ENCODE data around the gene LRGUK.

Gene LRGUK

DNA sequence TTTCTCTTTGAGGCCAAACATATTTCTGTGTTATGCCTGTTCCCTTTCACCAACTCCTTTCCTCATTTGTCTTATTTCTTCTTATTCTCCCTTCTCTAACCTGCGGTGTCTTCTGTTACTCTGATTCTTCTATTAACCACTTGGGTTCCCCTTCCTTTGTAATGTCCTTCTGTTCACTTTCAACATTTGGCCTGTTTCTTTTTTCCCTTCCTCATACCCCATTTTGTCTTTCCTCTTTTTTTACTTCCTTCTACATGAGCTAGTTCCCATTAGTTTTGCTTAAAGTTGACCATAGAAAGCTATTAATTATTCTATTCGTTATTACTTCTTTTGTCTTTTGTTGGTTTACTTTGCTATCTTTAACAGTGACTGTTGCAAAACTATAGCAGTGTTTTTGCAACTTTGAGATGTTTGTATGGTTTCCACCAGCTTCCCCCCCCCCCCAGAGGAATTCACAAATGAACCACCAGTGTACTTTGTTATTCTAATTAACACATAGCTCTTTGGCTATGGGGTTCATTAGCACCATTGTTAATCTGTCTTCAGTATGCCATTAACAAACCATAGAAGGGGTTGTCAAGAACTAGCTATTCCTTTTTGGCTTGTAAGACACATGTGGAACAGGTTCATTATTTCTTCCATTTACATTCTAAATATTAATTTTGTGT lies 2.9 kb downstream of the LRGUK start:
- DNase-seq, result no peak

DNA sequence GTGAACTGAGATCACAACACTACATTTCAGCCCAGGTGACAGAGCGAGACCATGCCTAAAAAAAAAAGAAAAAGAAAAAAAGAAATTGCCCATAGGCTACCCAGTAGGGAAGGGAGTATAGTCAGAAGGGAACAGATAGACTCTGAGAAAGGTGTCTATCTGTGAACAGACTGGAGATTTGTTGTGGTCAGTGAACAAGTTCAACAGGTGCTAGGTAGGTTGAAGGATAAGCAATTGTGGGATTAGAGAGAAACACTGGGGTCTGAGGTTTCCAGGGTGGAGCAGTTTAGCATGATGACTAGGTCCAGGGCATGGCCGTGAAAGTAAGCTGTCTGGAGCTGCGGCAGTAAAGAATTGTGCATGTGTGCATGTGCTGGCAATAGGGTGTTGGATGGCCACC lies 6.9 kb downstream of the LRGUK start:
- DNase-seq, result no peak

DNA sequence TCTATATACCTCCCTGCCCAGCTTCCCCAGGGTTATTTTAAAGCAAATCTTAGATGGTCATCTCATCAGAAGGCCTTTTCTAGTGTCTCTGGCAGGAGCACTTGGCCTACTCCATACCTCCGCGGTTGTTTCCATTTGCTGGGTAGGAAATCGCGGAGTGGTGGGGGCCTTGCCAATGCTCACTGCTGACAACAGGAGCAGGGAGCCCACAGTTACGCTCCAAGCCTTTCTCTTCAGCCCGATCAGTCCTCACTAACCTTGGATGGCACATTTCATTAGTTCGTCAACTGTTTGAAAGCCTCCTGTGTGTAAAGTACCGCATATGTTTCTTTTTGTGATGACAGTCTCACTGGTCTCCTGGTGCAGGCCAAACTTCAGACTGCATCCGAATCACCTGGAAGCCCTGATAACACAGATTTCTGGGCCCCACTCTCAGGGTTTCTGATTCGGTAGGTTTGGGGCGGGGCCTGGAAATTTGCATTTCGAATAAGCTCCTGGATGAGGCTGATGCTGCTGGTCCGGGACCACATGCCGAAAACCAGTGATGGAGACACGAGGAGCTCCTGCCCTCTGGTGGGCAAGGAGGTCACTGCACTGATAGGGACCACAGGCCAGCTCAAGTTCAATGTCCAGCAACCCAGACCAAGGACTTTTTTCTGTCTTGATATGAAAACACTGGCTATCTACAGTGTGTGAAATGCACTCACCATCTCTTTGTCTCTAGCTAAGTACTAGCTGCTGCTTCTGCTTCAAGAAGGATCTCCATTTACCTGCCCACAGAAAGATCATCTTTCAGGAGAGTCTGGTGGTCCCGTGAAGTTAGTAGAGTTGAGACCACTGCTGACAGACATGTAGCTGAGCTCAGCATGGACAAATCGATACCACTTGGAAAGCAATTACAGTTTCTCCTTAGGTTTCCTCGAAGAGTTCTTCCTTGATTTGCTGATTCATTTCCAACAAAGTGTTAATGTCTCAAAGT lies 14.0 kb downstream of the LRGUK start:
- DNase-seq, result no peak

DNA sequence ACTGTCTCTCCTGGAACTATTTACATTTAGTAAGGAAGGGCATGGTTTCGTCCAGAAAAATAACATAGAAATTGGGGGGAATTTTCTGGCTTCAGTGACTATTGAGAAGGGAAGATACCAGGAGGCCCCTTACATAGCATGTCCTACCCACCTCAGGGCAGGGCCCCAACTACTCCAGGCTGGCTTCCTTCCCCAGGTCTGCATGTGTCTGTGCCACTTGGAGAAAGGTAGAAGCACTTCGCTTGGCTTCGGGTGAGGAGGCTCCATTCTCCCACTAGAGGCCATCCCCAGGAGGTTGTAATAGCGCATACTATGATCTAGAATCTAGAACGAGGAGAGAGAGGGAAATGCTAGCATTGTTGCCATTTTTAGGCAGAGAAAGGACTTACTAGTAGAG lies 14.7 kb downstream of the LRGUK start:
- DNase-seq, result no peak

DNA sequence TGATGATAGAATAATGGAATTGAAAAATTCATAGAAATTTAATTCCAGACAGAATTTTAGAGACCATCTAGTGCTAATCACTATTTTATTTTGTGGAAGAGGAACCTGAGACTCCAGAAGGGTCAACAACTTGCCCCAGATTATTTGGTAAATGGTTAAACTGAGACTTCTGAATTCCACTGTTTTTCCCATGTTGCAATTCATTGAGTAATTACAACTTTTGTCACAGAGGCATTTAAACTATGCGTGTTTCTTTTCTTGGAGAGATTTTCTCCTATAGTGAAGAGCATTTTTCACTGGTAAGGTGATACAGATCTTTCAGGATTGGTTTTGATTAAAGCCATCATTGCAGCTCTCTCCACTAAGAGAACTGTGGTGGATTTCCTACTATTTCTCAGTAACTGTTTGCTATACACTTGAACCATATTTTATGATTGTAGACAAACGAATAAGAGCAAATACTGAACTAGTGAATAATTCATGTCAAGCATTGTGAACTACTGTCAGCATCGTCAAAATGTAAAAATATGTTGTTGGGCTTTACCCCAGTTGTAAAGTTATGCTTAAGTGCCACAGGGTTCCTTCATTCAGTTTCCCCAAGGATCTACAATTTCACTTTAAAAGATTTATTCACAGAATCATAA lies 26.5 kb downstream of the LRGUK start:
- DNase-seq, result no peak

DNA sequence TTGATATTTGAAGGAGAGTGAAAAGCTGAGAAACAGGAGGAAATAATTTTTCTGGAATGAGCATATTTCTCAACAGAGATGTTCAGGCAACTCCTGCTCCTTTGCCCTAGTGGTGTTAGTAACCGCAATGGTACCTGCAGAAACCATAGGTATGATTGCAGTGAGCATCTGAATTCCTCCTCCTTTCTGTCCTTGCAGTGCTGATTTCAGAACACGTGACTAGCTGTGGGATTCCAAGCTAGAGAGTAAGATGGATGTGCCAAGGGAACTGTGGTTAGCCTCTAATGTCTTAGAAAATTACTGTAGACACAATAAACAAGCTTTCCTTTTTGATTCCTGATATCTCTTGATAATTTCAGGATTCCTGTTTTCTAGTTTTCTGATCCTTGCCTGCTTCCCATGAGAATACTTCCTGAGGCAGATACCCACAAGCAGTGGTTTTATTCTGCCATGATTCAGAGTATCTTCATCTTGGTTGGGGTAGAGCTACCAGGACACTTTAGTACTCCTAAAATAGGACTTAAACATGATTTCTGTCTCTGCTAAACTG lies 27.5 kb downstream of the LRGUK start:
- DNase-seq, result no peak

DNA sequence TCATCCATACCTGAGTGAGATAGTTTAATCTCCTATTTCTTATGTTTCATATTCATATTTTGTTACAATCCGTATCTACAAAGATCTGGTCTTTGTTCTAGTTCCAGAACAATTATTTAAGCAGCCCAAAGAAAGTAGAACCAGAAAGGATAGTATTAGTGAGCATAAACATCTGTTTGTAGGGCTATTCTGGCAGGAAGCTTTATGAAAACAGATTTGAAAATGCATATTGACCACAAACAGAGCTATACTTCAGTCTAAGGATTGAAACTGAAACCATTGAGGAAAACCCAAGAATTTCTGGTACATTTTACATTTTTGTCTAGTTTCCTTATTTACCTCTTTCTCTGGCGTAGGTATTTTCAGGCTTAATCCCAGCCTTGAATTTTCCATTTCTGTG lies 28.1 kb downstream of the LRGUK start:
- no peak for DNase-seq

DNA sequence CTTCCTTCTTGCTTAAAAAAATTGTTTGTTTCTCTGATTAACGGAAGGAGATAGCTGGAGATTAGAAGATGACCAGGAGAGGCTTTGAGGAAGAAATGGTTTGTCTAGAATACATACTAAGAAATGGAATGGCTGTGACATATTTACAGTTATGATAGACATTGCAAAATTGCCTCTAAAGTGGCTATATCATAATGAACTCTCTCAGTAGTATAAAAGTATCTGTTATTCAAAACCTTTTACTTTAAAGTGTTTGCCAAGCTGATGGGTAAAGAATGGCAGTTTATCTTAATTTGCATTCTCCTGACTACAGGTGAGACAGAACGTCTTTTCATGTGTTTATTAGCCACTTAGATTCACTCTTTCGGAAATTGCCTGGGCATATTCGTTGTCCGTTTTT lies 28.7 kb downstream of the LRGUK start:
- no peak for DNase-seq

DNA sequence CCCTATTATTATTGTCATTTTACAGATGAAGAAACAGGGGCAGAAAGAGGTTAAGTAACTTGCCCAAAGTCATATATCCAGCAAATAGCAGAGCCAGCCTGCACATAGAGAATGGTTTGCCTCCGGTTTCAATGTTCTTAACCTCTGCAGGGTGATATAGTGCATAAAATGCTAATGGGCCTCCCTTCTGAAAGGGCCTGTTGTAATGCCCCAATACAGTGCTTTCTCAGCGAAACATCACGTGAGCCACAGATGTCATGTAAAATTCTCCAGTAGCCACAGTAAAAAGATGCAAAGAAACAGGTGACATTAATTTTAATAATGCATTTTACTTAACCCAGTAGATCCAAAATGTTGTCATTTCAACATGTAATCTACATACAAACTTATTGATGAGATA lies 38.1 kb downstream of the LRGUK start:
- DNase-seq, result no peak

DNA sequence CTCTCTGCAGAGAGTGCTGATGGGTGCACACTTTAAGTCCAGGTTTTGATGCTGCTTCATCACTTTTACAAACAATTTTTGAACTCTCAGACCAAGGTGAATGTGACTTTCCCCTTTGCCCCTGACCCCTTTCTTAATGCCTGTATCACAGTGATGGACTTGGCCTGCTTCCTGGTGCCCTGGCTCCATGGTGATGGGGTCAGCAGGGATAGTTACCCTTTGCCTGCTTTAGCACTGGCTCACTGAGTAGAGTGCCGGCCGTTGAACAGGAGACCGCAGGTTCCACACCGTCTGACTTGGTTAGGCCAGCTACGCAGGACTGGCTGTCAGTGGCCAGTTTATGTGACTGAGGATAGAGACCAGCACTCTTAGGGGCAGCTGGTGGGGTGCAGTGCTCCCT lies 40.1 kb downstream of the LRGUK start:
- DNase-seq, result no peak

DNA sequence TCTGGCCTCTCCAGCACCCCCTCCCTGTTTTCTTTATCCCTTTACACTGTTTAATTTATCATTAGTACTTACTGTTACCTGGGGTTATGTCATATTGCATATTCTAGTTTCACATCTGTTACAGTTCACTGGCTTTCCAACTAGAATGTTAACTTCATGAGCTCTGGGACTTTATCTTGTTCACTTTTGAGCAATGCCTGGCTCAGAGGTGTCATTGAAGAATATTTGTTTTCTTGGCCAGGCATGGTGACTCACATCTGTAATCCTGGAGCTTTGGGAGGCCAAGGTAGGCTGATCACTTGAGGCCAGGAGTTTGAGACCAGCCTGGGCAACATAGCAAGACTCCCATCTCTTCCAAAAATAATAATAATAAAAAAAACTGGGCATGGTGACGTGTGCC lies 40.7 kb downstream of the LRGUK start:
- no peak for DNase-seq

DNA sequence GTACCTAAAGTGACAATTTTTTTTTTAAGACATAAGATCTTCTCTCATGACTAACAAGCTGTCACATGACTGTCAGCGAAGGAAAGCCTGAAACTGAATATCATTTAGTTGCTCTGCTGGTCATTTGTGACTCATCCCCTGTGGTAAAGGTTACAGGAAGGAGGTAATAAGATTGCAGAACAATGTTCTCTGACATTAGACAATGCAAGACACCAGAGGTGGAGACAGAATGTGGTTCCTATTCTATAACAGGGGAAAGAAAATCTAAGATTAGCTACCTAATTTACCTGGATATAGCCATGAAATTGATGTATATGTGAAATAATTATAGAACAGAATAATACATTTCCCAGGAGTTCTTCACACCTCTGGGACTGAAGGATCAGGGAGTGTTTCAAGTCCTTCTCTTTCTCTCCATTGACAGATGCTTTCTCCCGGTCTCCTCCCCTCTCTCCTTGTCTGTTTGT lies 47.7 kb downstream of the LRGUK start:
- no peak for DNase-seq

DNA sequence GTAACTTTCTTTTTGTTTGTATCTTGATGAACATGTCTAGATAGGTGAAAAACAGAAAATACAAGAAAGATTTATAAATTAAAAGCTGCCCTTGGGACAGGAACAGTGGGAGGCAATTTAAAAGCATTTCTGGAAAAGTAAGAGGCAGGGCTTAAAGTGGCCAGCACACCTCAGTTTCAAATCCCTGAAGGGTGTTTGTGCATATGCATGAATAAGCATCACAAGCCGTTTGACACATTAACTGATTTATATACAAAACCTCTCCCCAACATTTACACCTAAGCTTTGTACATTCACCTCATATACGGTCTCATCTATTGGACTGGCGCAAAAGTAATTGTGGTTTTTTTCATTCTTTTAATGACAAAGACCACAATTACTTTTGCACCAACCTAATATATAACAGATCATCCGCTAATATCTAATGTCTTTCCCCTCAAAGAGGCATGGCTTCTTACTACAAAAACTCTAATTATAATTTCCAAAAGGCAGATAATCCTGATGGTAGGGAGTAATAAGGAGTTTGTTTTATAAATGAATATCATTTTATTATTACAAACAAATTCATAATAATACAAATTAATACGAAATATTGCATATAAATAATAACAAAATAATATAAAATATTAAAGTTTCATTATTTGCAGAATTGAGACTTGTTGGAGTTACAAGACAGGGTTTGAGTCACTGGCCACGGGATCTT lies 48.3 kb downstream of the LRGUK start:
- DNase-seq, result no peak

DNA sequence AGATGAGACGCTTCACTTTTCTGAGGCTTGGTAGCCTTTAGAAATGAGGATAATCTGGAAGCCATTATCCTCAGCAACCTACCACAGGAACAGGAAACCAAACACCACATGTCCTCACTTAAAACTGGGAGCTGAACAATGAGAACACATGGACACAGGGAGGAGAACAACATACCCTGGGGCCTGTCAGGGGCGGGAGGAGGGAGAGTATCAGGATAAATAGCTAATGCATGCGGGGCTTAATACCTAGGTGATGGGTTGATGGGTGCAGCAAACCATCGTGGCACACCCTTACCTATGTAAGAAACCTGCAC lies 48.9 kb downstream of the LRGUK start:
- no peak for DNase-seq

DNA sequence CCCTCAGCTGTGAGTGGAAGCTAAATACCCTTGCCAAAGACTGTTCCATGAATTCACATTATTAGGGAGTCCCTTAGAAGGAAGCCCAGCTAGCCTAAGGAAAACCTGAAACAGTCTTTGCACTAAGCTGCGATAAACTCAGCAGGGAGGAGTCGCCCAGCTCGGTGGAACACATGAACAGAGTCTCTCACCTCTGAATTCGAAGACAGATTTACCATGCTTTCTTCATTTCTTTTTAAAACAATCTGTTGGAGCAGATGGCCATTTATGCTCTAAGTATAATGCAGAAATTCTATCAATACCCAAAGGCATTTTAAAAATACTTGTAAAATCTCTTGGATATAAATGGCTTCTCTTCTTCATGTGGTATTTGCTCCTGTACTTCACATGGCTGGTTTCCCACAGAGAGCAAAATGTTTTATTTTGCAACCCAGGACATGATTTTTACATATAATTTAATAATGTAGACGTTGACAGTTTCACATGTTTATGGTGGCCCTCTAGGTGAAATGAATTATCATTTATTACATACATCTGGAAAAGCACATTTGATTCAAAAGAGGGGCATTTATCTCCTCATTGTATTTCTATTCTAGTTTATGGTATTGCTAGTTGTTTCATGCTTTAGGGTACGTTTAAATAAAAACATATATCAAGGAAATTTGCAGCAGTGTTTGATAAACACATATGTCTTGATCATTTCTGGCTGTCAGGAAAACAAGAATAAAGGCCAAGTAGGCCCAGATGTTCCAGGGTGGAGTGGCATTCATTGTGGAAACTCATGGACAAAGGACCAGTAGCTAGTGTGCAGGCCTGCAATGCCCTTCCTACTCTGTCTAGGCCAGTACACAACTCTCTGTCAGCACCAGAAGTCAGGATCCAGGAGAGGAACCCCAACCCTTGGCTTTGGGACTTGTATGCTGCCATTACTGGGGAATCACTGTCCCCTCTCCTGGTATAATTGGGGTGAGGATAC lies 52.2 kb downstream of the LRGUK start:
- no peak for DNase-seq

DNA sequence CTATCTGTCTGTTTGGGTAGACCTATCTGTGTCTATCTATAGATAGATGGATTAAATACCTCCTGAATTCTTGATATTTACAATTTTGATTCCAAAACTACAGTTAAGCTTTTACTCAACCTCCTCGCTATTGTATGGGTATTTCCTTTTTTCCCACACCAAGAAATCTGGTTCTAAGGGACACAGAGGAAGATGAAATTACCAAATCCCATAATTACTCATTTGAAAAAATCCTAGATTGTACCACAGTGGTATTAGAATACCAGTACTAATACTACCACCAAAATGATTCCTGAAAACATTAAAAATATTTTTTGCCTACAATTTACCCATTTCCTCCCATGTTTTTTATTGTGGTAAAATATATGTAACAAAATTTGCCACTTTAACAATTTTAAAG lies 53.2 kb downstream of the LRGUK start:
- DNase-seq, result no peak

DNA sequence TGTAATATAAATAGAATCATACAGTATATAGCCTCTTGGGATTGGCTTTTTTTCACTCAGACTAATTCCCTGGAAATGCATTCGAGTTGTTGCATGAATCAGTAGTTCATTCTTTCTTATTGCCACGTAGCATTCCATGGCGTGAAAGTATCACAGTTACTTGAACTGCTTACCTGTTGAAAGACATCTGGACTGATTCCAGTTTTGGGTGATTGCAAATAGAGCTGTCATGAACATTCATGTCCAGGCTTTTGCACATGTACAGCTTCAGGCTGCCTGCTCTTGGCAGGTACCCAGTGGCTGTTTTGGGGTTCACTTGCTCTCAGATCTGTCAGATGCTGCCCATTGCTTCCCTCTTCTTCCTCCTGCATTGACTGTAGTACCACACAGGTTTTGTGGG lies 54.9 kb downstream of the LRGUK start:
- no peak for DNase-seq

DNA sequence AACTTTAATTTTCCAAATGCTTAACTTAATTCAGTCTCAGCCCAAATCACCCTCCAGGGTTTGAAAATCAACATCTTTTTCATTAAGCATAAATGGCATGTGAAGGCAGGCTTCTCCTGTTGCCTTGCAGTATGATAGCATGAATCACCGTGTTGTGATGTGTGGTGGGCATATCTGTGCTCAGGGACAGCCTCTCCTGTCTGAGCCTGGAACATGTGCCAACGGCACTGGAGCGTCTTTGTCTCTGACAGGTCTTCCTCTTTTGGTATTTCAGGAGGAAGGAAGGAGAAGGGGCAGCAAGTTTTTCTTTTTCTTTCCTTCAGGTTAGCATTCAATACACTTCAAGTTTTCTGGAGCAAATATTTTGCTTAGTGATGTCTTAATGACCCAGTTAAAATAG lies 57.6 kb downstream of the LRGUK start:
- no peak for DNase-seq

DNA sequence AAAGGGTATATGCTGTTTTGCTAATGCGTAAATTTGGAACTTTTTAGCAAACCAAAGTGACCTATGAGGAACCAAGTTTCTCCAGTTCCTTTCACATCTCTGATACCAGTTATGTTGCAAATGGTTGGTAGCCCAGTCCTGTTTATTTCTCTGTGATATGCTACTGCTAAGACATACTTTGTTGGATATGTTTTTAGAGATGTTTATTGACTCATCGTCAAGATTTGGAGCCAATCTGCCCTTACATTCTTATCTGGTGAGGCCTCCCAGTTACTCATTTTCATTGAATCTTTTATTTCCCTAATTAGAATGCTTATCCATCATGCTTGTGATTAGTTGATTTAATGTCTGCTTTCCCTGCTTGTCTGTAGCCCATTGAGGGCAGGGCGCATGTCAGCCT lies 58.9 kb downstream of the LRGUK start:
- DNase-seq, result no peak

DNA sequence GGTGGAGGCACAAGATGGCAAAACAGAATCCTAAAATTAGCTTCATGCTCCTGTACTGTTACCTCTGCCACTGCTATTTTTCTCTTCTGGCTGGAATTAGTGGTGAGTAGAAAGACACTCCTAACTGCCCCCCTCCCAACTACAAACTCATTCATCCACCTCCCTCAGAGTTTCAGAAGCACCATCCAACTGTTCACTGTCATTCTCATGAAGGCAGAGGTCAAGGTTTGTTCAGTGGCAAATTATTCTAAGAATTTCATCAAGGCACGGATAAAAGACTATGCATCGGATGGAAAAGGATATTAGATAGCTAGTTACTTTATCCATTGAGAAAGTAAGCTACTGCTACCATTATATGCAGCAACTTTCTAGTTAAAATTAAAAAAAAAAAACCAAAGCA lies 59.7 kb downstream of the LRGUK start:
- no peak for DNase-seq

DNA sequence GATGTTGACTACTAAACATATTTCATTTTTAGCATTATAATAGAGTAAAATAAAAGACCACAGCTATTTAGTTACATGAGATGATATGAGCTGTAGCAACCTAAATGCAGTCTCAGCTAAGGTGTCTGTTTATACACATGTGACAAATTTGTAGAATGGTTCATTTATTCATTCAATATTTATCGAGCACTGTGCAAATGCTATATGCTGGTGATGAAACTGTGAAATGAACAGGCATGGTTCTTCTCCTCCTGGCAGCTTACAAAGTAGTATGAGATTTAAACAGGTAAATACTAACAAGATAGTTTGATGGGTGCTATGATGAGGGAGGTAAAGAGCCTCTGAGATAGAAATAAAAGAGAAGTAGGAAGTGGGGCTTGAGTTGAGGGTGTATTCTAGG lies 60.8 kb downstream of the LRGUK start:
- DNase-seq, result no peak

DNA sequence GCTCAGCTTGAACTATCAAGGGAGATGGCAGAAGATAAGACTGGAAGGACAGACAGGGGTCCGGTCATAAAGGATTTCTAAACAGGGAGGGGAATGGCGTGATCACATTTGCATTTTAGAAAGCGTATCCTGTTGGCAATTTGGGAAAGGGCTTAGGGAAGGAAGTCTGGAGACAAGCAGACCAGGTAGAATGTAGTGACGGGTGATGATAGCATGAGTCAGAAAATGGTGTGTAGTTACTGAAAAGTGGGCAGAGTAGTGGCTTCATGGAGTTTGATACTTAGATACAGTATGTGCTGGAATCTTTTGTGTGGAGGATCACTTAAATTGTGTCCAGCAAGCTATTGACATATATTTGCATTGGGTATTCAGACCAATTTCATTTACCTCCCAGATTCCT lies 61.2 kb downstream of the LRGUK start:
- DNase-seq, result no peak

Measured in NCI-H1436 (cell line).